GM12878 (cell line): ENCODE data around the gene MLXIPL.
"Not testable (repeated sequence)": the region's sequence is repeated elsewhere in the genome, so short reads cannot be mapped to it uniquely, and the experiment has no call there.

ENCODE experiments used
- ATF7 ChIP-seq: fragments of 450-650 bp; IDR thresholded peaks from 2 replicates; pipeline ENCODE4 v1.6.1; 2016; ENCODE audit warnings: low read depth, mild to moderate bottlenecking
- POLR2A ChIP-seq: IDR thresholded peaks from 2 replicates; pipeline ENCODE4 v1.6.1; 2011; ENCODE audit warnings: low read depth, mild to moderate bottlenecking, low read length
- POLR2AphosphoS5 ChIP-seq: IDR thresholded peaks from 2 replicates; pipeline ENCODE4 v1.6.1; 2011; ENCODE audit warnings: mild to moderate bottlenecking, low read length, inconsistent platforms
- POU2F2 ChIP-seq: IDR thresholded peaks from 3 replicates; pipeline ENCODE4 v1.6.1; 2011; ENCODE audit warnings: low read depth, mild to moderate bottlenecking, low read length, borderline replicate concordance
- SIN3A ChIP-seq: IDR thresholded peaks from 2 replicates; pipeline ENCODE4 v1.6.1; 2012; ENCODE audit warnings: low read depth, low read length, improper control_type of control experiment
- TF ChIP-seq, protein P1 (sequence below), 3 experiments: IDR thresholded peaks in 2 of 3; conservative IDR thresholded peaks in 1 of 3; 2 replicates each; pipeline ENCODE4 v1.5.1; 2011; ENCODE audit warnings: low read depth in 3 of 3, low read length in 3 of 3, mild to moderate bottlenecking in 3 of 3, control low read depth in 2 of 3, moderate library complexity in 2 of 3, inconsistent platforms in 1 of 3, mixed read lengths in 1 of 3; ENCODE audit not compliant: control insufficient read depth in 2 of 3, insufficient read depth in 1 of 3; ENCODE audit errors: extremely low read depth in 1 of 3

DNA sequence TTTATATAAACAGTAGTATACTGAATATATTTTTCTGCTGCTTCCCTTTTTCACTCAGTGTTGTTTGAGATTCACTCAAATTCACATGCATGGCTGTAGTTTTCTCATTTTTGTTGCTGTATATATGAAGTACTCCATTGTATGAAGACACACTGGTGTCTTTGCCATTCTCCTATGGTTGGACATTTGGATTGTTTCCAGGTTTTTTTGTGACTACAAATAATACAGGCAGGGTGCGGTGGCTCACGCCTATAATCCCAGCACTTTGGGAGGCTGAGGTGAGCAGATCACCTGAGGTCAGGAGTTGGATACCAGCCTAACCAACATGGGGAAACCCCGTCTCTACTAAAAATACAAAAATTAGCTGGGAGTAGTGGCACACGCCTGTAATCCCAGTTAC, 36.3 kb upstream of the MLXIPL start:
- TF ChIP-seq POLR2A, ATF7, POU2F2, SIN3A, POLR2AphosphoS5: not testable (repeated sequence)
- TF ChIP-seq, protein P1, sequence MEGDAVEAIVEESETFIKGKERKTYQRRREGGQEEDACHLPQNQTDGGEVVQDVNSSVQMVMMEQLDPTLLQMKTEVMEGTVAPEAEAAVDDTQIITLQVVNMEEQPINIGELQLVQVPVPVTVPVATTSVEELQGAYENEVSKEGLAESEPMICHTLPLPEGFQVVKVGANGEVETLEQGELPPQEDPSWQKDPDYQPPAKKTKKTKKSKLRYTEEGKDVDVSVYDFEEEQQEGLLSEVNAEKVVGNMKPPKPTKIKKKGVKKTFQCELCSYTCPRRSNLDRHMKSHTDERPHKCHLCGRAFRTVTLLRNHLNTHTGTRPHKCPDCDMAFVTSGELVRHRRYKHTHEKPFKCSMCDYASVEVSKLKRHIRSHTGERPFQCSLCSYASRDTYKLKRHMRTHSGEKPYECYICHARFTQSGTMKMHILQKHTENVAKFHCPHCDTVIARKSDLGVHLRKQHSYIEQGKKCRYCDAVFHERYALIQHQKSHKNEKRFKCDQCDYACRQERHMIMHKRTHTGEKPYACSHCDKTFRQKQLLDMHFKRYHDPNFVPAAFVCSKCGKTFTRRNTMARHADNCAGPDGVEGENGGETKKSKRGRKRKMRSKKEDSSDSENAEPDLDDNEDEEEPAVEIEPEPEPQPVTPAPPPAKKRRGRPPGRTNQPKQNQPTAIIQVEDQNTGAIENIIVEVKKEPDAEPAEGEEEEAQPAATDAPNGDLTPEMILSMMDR (IDR thresholded peaks at IDR 0.05 in 2 of 3, conservative IDR thresholded peaks at IDR 0.05 in 1 of 3; ENCODE audit: control insufficient read depth in 2 of 3, extremely low read depth in 1 of 3, insufficient read depth in 1 of 3, low read depth in 3 of 3, low read length in 3 of 3): not testable (repeated sequence)
